Endothelial cell of umbilical vein (primary cell): ENCODE results near the gene KIF5C. TPM values are rescaled to one million over a fixed set of nuclear protein-coding genes. Genes with fewer than 3 reads are reported as not detected.

Source experiments
- BruUV-seq: library from RNA; stranded (reverse); fragments of 400-500 nt; replicated peaks from 2 replicates; lab custom pipeline; 2021; lab: Mats Ljungman, UMichigan
- CTCF ChIA-PET: fragments of 300-600, 350-600 bp; sonication (Branson Sonifier 250); formaldehyde crosslinking; loops from one replicate; lab custom pipeline; 2021; ENCODE audit warnings: antibody characterized with exemption, inconsistent platforms; lab: Charles Lee
- POLR2A ChIA-PET: fragments of 300-600, 350-600 bp; sonication (Branson Sonifier 250); formaldehyde crosslinking; loops from one replicate; lab custom pipeline; 2021; ENCODE audit warnings: antibody characterized with exemption, inconsistent platforms; lab: Charles Lee
- DNase-seq: peaks from one replicate; pipeline ENCODE4 v3.0.0-alpha.2; 2011; ENCODE audit warnings: low read depth, low spot score
- FAIRE-seq: peaks from 2 replicates; lab custom pipeline; 2011; peaks lifted over from hg19 to GRCh38; lab: Jason Lieb, UNC
- H2AFZ ChIP-seq: 2 replicates; pipeline ENCODE4 v1.6.0; 2012; ENCODE audit warnings: low read depth, low read length, control low read depth, inconsistent platforms
- H3K27ac ChIP-seq: 2 replicates; pipeline ENCODE4 v1.5.1; 2011; ENCODE audit warnings: low read depth, mild to moderate bottlenecking, control low read depth, low read length, moderate library complexity; ENCODE audit not compliant: insufficient read depth
- H3K27me3 ChIP-seq, 2 experiments: 2 replicates each; pipeline versions ENCODE4 v1.6.0 to v1.6.1; 2011; ENCODE audit warnings: low read length in 2 of 2, mixed read lengths in 1 of 2; ENCODE audit not compliant: control insufficient read depth in 2 of 2, insufficient read depth in 2 of 2
- H3K36me3 ChIP-seq, 2 experiments: 2 replicates in 1 of 2; 3 replicates in 1 of 2; pipeline ENCODE4 v1.5.1; 2011; ENCODE audit warnings: low read length in 2 of 2, mild to moderate bottlenecking in 1 of 2, moderate library complexity in 1 of 2; ENCODE audit not compliant: control insufficient read depth in 2 of 2, insufficient read depth in 2 of 2; ENCODE audit errors: extremely low read depth in 1 of 2
- H3K4me1 ChIP-seq: 3 replicates; pipeline ENCODE4 v1.5.1; 2011; ENCODE audit warnings: mild to moderate bottlenecking, low read length; ENCODE audit not compliant: control insufficient read depth, insufficient read depth; ENCODE audit errors: extremely low read depth
- H3K4me2 ChIP-seq: 2 replicates; pipeline ENCODE4 v1.6.1; 2011; ENCODE audit warnings: low read length, control low read depth, mixed read lengths; ENCODE audit not compliant: insufficient read depth
- H3K4me3 ChIP-seq, 3 experiments: fragments of 200-600 bp in 1 of 3; sonication (generic), shearing (Covaris generic) in 1 of 3; replicated peaks in 1 of 3; 2 replicates each; pipeline ENCODE4 v1.5.1; 2011 to 2016; ENCODE audit warnings: control low read depth in 3 of 3, low read length in 3 of 3, mild to moderate bottlenecking in 2 of 3, inconsistent platforms in 1 of 3, low read depth in 1 of 3, moderate library complexity in 1 of 3; ENCODE audit not compliant: insufficient read depth in 1 of 3
- H3K79me2 ChIP-seq: 2 replicates; pipeline ENCODE4 v1.6.0; 2012; ENCODE audit warnings: low read length, inconsistent platforms; ENCODE audit not compliant: control insufficient read depth, insufficient read depth
- H3K9ac ChIP-seq: replicated peaks from 2 replicates; pipeline ENCODE3; 2011; ENCODE audit warnings: low read length, control low read depth; ENCODE audit not compliant: insufficient read depth; ENCODE audit errors: extremely low read depth
- H3K9me1 ChIP-seq: replicated peaks from 3 replicates; pipeline ENCODE4 v1.6.0; 2011; ENCODE audit warnings: mild to moderate bottlenecking, low read length; ENCODE audit not compliant: control insufficient read depth, insufficient read depth; ENCODE audit errors: extremely low read depth
- H3K9me3 ChIP-seq: replicated peaks from 2 replicates; pipeline ENCODE4 v1.5.1; 2012; ENCODE audit warnings: low read length, inconsistent platforms; ENCODE audit not compliant: control insufficient read depth, insufficient read depth
- H4K20me1 ChIP-seq: replicated peaks from 2 replicates; pipeline ENCODE3; 2011; ENCODE audit warnings: mild to moderate bottlenecking, low read length; ENCODE audit not compliant: control insufficient read depth, insufficient read depth; ENCODE audit errors: extremely low read depth
- EZH2 ChIP-seq: IDR thresholded peaks from 2 replicates; pipeline ENCODE4 v1.6.1; 2012; ENCODE audit warnings: borderline replicate concordance, low read depth, mild to moderate bottlenecking, moderate library complexity, low read length, inconsistent platforms; ENCODE audit not compliant: severe bottlenecking
- FOS ChIP-seq: IDR thresholded peaks from 2 replicates; pipeline ENCODE4 v1.6.1; 2011; ENCODE audit warnings: mild to moderate bottlenecking, low read length, moderate library complexity, borderline replicate concordance; ENCODE audit not compliant: insufficient read depth
- GATA2 ChIP-seq: IDR thresholded peaks from 2 replicates; pipeline ENCODE4 v1.7.0; 2011; ENCODE audit warnings: low read depth, mild to moderate bottlenecking, moderate library complexity, mixed read lengths, low read length; ENCODE audit not compliant: insufficient read length, insufficient read depth
- JUN ChIP-seq: IDR thresholded peaks from 2 replicates; pipeline ENCODE4 v1.6.1; 2011; ENCODE audit warnings: borderline replicate concordance, low read depth; ENCODE audit not compliant: insufficient read length, insufficient read depth
- MYC ChIP-seq: IDR thresholded peaks from one replicate; pipeline ENCODE4 v1.6.1; 2011; ENCODE audit warnings: mild to moderate bottlenecking, low read depth, low read length
- POLR2A ChIP-seq: IDR thresholded peaks from 2 replicates; pipeline ENCODE4 v1.6.1; 2012; ENCODE audit warnings: low read depth, mild to moderate bottlenecking, control low read depth, low read length
- POLR2AphosphoS5 ChIP-seq: IDR thresholded peaks from 2 replicates; pipeline ENCODE4 v1.6.1; 2012; ENCODE audit warnings: low read depth, mild to moderate bottlenecking, control low read depth, low read length, moderate library complexity; ENCODE audit not compliant: insufficient read depth
- dilution Hi-C: fragments of 300-500 bp; cut with MboI; formaldehyde crosslinking; loops from one replicate; pipeline ENCODE4 v1.15.0; 2019; ENCODE audit warnings: low sequenced_read_pairs; ENCODE audit not compliant: extremely low pct_ligation_motif_present
- intact Hi-C: fragments of 100-400 bp; cut with micrococcal nuclease; formaldehyde crosslinking; loops from one replicate; pipeline ENCODE4 v1.10.0; 2022
- polyA plus RNA-seq, 4 experiments: library from polyadenylated mRNA; depleted of rRNA in 3 of 4; stranded (reverse) in 3 of 4; unstranded in 1 of 4; fragments of >200 nt; gene quantifications; 2 replicates each; pipeline versions ENCODE4 v1.2.1 to v1.2.3, GENCODE V29; 2011 to 2012; ENCODE audit warnings: missing spikeins in 1 of 4
- total RNA-seq: library from RNA; stranded (reverse); gene quantifications from 2 replicates; pipeline ENCODE4 v1.2.3, GENCODE V29; 2021
- TF ChIP-seq, protein P1 (sequence below): IDR thresholded peaks from 2 replicates; pipeline ENCODE4 v1.6.1; 2011; ENCODE audit not compliant: insufficient read depth, insufficient read length
- TF ChIP-seq, protein P2 (sequence below), 2 donors: IDR thresholded peaks; 1 replicate in 1 of 2; 2 replicates in 1 of 2; pipeline ENCODE4 v1.5.1; 2011; ENCODE audit warnings: low read length in 2 of 2, mild to moderate bottlenecking in 2 of 2, moderate library complexity in 2 of 2, control low read depth in 1 of 2, inconsistent platforms in 1 of 2, low read depth in 1 of 2; ENCODE audit not compliant: insufficient read depth in 1 of 2; ENCODE audit errors: extremely low read depth in 1 of 2

Gene KIF5C
- total and polyA plus RNA-seq, 2 donors (not counting 3 experiments of a cell fraction or from before 2014, with no cell fraction given): 0.01 to 0.55 TPM

DNA sequence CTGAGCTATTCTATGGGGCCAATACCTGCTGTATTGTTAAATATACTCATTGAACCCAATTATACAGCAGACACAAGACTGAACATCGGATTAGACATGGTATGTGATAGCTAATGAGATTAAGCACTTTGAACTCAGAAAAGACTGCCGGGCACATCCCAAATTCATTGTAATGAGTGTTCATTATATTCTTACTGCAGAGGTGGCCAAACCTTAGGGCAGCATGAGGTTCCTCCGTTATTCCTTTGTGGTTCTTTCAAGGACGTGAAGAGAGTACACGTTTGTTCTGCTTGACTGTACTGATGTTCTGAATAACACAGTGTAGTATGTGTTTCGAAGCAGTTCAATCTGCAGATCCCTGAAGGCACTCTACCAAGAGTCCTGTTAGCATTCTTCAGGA lies 78.4 kb downstream of the KIF5C start:
- no peak overlapping the region for H2AFZ ChIP-seq
- H3K4me2 ChIP-seq: no peak overlapping the region
- intact Hi-C loops: no loop called here
- no peak overlapping the region for H3K9ac ChIP-seq
- H3K36me3 ChIP-seq: no peaks in the 10 kb centered on the region
- ChIA-PET CTCF (no interaction called here), POLR2A (no interaction called here)
- H3K27ac ChIP-seq: no peak overlapping the region
- TF ChIP-seq FOS: no peak
- TF ChIP-seq, protein P1, sequence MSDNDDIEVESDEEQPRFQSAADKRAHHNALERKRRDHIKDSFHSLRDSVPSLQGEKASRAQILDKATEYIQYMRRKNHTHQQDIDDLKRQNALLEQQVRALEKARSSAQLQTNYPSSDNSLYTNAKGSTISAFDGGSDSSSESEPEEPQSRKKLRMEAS: no peak
- no peak for TF ChIP-seq EZH2
- TF ChIP-seq JUN: no peak
- no peak for TF ChIP-seq POLR2A
- no peak for TF ChIP-seq GATA2
- TF ChIP-seq POLR2AphosphoS5: no peak
- no peak for TF ChIP-seq MYC
- TF ChIP-seq, protein P2, sequence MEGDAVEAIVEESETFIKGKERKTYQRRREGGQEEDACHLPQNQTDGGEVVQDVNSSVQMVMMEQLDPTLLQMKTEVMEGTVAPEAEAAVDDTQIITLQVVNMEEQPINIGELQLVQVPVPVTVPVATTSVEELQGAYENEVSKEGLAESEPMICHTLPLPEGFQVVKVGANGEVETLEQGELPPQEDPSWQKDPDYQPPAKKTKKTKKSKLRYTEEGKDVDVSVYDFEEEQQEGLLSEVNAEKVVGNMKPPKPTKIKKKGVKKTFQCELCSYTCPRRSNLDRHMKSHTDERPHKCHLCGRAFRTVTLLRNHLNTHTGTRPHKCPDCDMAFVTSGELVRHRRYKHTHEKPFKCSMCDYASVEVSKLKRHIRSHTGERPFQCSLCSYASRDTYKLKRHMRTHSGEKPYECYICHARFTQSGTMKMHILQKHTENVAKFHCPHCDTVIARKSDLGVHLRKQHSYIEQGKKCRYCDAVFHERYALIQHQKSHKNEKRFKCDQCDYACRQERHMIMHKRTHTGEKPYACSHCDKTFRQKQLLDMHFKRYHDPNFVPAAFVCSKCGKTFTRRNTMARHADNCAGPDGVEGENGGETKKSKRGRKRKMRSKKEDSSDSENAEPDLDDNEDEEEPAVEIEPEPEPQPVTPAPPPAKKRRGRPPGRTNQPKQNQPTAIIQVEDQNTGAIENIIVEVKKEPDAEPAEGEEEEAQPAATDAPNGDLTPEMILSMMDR (IDR thresholded peaks at IDR 0.05; ENCODE audit: extremely low read depth in 1 of 2, insufficient read depth in 1 of 2, low read depth in 1 of 2, low read length in 2 of 2): no peak
- H3K27me3 ChIP-seq: peaks cover 0 to 3% of the 10 kb centered on the region in 2 experiments
- DNase-seq (no peak), FAIRE-seq (no peak)
- no peak overlapping the region for H3K4me3 ChIP-seq
- dilution Hi-C loops: no loop called here
- BruUV-seq: no TSS peak
- H3K9me3 ChIP-seq: no peaks in the 10 kb centered on the region
- no peaks in the 10 kb centered on the region for H4K20me1 ChIP-seq
- H3K79me2 ChIP-seq: no peaks in the 10 kb centered on the region
- no peaks in the 10 kb centered on the region for H3K4me1 ChIP-seq
- H3K9me1 ChIP-seq: no peaks in the 10 kb centered on the region
